NCI-H510A treated with DMSO at 0.1 percent for 48 hours (cell line): ENCODE results near the gene CTIF.

Experiments
- DNase-seq: peaks from one replicate; lab custom pipeline; 2025; lab: John Stamatoyannopoulos, UW

The CTIF gene

DNA sequence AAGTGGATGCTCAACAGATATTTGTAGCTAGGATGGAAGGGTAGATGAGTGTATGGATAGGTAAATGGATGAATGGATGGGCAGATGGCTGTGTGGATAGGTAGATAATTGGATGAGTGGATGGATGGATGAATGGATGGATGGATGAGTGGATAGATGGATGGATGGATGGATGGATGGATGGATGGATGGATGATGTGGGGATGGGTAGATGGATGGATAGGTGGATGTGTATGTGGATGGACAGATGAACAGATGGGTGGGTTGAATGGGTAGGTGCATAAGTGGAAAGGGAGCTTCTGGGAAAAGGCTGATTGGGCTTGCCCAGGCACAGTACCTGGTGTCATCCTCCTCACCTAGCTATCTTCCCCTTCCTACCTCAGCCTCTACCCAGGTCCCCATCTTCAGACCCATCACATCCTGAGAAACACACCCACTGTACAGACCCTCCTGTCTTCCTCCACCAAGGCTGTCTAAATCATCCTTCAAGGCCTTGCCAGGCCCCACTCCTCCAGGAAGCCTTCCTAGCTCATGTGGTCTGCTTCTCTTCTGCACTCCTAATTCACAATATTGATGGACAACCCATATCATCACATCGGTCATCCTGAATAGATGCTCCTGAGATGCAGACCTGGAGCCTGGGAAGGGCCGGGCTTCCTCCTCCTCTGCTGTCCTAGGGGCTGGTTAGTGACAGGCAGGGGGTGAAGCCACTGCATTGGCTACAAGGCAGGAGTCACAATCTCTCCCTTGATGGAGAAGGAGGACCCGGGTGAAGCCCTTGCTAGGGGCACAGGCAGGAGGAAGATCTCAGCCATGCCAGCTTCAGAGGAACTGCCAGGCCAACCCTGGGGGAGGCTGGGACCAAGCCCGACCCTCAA is 362.6 kb downstream of the CTIF start:
- no peak for DNase-seq

DNA sequence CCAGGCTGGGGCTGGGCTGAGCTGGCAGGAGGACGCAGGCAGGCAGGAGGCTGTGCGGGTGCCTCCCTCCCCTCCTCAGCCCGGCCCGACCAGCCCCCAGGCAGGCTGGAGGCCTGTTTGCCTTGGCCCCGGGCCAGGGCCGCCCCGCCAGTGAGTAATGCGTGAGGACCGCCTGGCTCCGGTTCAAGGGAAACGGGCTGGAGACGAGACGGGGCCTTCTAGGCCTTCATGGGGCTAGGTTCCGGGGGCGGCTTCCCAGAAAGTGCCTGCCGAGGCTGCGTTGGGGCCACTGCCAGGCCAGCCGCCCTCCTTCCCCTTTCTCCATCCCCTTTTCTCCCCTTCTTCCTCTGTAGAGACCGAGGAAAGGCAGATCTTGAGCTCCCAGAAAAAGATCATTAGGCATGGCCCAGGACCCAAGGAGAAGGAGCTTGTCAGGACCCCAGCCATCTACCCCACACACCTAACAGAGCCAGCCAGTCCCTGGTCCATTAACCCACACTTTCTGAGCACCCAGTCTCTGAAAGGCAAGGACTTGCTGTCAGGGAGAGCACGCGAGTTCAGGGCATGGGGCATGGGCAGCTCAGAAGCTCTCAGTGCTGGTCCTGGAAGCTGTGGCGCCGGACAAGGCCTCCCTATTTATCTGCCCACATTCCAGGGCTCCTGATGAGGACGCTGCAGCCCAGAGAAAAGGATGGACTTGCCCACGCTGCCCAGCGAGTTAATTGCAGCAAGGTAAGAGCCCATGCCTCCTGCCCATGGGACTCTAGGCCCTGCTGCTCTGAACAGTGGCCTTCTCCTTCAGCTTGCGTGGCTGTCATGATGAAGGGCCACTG is 363.4 kb downstream of the CTIF start:
- DNase-seq, result peak; percentile 67

DNA sequence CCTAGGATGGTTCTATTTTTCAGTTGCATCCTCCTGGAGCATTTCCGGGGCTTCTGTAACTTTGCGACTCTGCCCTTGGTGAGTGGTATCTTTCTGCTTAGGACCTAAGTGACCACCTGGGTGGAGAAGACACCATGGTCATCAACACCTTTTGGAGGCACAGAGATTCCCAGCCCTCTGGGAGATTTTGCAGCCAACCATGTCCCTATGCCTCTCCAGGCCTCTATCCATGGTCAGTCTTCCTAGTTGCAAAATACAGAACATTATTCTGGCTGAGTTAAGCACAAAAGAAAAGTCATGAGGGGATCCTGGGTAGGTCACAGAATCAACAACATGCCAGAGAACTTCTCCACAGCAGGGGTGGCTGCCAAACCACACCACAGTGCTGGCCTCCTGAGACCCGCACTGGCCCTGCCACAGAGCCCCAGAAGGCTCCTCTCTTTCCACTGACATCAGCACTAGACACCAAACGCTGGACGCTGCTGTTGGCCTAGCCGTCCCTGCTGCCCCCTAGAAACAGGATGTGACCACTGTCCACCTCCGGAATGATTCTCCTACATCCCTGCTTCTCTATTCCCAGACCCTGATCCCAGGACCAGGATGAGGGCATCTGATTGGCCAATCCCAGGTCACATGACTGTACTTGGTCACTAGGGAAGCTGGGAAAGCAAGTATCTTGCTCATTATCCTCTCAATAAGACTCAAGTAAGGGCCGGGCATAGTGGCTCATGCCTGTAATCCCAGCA is 364.2 kb downstream of the CTIF start:
- DNase-seq, result no peak

DNA sequence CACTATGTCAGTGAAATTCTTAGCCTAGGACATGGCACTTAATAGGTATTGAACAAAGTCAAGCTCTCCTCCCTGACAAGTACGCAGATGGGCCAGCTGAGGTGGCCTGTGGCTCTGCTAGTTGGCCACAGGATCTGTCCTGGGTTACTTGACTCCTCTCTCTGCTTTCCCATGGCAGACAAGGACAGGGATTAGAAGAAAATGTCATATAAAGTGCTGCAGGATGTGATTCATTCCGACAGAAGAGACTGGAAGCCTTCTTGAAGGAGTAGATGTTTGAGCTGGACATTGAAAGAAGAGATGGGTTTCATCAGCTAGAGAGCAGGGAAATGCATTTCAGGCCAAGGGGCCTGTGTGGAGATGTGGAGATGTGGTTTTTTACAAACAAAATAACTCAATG is 365.3 kb downstream of the CTIF start:
- no peak for DNase-seq

DNA sequence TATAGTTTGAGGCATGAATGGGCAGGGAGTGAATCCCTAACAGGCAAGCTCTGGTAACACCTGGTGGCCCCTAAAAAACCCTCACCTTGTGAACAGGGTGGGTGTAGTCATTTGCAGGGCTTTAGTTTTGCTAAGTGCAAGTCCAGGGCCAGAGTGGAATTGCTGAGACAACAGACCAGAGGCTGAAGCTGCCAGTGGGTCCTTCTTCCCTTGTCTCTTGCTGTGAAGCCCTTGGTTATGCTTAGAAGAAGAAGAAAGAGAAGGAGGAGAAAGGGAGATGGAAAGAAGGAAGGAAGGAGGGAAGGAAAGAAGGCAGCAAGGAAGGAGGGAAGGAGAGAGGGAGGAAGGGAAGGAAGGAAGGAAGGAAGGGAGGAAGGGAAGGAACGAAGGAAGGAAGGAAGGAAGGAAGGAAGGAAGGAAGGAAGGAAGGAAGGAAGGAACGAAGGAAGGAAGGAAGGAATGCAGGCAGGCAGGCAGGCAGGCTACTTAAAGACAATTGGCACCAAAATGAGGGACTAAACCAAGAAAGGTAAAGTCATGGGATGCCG is 366.1 kb downstream of the CTIF start:
- no peak for DNase-seq

DNA sequence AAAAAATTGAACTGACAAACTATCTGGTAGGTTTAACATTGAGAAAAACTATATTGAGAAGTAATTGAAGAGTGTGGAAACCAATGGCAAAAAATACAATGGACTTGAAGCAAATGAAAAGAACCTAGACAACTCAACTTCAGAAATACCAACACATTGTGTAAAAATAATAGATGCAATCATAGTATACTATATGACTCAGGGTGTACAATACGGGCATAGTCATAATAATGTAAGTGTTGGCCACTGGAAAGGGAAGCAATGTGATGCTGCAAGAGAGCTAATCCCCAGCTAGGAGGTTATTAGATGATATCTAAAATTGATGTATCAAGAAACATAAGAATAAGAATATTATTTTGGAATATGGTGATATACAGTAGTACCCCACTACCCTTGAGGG is 366.7 kb downstream of the CTIF start:
- DNase-seq, result no peak

DNA sequence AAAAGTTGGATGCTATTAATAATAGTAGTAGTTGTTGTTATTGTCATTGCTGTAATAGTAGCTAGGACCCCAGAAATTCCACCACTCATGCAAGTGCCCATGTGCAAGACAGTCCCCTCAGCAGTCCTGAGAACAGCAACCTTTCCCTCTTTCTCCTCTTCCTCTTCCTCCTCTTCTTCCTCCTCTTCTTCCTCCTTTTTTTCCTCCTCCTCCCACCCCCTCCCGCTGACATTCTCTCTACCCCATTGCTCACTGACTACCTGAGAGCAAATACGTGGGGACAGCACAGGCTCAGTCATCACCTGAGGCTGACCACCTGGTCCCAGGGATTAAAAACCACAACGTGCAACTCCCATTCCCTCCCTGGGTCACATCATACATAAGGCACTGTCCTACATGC is 370.1 kb downstream of the CTIF start:
- DNase-seq, result no peak

DNA sequence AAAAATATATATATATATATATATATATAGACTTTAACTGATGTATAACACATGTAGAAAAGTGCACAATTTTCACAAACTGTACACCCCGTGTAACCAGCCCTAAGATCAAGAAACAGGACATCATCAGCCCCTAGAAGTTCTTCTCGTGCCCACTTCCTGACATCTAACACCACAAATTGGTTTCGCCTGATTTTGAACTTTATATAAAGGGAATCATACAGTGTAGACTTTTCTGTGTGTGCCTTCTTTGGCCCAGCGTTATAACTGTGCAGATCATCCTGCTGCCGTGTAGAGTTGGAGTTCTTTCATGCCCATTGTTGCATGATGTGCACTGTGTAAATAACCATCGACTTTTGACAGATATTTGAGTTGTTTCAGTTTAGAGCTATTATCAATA is 370.9 kb downstream of the CTIF start:
- no peak for DNase-seq

DNA sequence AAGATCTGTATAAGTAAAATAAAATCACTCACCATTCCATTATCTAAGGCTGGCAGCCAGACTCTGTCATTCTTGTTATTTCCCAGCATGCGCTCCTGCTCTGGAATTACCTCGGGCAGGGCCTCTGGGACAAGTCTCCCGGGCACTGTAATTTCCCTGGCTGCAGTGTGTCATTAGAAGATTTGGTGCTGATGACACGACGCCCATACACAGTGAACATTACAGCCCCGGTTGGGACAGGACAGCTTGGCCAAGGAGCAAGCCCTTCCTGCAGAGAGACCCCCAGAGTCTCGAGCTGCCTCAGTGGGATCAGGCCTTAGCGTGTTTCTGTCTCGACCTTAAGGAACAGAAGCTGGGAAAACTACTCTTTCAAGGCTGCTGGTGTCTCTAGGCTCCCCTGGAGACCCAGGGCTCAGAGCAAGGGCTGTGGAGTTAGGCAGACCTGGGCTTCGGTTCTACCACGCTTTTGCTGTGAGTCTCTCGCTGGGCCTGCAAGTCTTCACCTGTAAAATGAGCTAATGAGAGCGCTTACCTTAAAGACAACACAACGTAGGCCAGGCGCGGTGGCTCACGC is 372.2 kb downstream of the CTIF start:
- DNase-seq, result no peak
